ENCODE data around the gene ARSG. TPM values are rescaled to one million over a fixed set of nuclear protein-coding genes. Genes with fewer than 3 reads are reported as not detected.

ARSG gene
- polyA plus RNA-seq, 4 donors: 2.7 to 7.0 (median 4.3) TPM

DNA sequence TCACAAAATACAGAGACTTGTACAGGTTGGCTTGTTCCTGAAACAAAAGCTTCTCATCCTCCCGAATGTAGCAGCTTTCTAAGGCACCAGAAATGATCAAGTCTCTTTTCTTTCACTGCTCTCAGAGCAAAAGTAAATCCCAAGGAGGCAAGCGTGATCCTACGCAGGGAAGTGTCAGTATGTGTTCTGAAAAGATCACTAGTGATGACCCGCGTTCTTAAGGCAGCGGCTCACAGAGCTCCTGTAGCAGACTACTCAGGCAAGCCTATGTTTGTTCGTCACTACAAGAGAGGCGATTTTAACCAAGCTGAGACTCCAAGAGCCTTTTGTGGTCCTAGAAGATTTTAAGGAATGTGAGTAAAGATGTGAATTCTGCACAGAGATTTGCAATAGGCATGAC lies 131.5 kb downstream of the ARSG start:
- no peak for DNase-seq (ENCODE audit: low read depth in 4 of 4, low spot score in 3 of 4)

DNA sequence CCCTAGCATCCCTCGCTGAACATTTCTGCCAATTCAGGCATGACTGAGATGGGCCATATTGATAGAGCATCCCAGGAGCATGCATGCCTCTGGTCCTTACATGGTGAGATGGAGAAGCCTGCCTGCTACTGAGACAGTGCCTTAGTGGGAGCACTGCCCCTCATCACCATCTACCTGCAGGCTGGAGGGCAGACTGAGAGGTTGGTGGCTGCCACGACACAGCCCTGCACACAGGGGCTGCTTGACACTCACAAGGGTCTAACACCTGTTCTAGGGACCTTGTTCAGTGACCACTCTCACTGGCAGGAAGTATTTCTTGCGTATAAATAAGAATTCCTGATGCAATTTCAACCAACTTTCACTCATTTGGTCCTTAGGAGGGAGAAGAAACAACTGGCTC lies 132.0 kb downstream of the ARSG start:
- no peak for DNase-seq (ENCODE audit: low read depth in 4 of 4, low spot score in 3 of 4)

DNA sequence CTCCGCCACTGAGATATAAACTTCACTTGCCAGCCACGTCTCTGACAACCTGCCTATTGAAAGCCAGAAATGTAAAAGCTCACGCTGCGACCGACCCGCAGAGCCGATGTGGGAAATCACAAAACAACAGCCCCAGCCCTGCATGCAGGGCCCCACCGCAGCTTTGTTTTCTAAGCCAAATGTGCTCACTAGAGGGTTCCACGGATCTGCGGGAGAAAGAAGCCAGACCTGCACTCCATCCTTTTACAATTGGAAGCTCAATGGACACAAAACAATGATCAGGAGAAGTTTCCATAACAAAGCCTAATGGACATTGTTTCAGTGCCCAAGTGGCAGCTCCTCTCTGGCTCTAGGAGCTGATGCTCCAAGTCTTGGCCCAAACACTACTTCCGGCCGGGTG lies 132.9 kb downstream of the ARSG start:
- no peak for DNase-seq (ENCODE audit: low read depth in 4 of 4, low spot score in 3 of 4)

DNA sequence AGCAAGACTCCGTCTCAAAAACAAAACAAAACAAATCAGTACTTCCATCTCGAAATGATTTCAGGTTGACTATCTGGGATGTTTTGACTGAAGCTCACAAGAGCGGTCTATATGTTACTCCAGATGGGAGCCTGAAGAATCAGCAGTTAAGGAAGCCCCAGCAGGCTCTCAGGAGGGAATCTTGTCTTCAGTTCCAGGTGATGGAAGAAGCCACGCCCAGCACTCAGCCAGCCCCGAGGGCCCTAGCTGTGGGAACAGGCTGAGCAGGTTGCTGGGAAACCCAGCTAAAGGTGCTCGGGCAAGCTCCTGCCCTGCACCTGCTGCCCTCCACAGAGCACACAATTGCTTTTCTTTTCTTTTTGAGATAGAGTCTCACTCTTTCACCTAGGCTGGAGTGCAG lies 133.6 kb downstream of the ARSG start:
- DNase-seq (ENCODE audit: low read depth in 4 of 4, low spot score in 3 of 4): no peak

DNA sequence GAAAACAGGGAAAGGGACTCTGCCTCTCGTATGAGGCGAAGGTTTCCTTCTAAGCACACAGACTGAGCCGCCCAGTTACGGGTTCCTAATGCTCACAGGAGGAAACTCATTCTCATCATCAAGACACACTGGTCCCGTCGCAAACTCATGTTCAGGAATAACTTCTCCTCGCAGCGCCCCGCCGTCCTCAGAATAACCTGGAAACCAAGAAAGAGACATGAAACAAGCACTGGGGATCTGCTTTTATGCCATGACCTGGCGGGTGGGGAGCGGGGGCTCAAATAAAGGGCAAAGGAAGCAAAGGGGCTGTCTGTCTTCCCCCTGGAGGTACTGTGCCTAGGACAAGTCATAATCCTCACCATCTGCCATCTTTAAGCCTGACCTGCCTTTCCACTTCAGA lies 134.7 kb downstream of the ARSG start:
- no peak for DNase-seq (ENCODE audit: low read depth in 4 of 4, low spot score in 3 of 4)

DNA sequence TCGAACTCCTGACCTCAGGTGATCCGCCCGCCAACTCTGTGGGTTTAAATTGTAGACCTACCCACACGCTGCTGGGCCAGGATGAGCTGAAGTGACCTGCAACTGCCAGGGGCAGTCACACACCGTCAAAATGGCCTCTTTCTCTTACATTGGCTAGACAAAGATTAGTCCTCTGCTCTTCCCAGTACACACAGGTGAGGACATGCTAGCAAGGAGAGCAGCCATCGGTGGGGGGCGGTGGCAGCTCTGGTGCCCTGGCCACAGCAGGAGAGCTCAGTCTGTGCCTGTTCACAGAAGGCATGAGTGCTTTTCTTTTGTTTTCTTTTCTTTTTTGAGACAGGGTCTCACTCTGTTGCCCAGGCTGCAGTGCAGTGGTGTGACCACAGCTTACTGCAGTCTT lies 136.3 kb downstream of the ARSG start:
- DNase-seq (ENCODE audit: low read depth in 4 of 4, low spot score in 3 of 4): no peak

DNA sequence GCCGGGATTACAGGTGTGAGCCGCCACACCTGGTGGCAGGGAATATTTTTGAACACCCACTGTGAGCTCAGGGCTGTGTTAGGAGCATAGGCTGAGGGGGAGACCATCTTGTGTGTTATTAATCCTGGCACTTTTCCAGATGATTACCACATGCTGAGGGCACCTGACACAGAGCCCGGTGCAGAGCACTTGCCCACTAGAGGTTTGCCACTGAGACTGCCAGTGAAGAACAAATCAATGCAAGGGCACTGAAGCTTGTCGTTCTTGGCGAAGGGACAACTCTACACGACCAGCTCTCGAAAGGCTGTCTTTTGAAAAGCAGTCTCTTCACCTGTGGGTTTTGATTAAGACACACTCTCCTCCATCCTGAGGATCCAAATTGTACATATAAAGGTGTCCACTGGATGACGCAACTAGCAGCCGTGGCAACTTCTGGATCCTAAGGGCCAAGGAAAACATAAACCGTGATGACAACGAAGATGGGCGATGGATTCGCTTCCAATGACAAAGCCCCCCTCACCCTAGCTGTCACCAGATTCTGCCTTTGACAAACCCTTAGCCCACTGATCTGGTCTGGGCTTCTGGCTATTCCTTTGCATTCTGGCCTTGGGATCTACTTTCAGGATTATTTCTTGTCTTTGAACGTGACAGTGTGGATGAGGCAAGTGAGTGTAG lies 137.3 kb downstream of the ARSG start:
- DNase-seq (ENCODE audit: low read depth in 4 of 4, low spot score in 3 of 4): no peak

DNA sequence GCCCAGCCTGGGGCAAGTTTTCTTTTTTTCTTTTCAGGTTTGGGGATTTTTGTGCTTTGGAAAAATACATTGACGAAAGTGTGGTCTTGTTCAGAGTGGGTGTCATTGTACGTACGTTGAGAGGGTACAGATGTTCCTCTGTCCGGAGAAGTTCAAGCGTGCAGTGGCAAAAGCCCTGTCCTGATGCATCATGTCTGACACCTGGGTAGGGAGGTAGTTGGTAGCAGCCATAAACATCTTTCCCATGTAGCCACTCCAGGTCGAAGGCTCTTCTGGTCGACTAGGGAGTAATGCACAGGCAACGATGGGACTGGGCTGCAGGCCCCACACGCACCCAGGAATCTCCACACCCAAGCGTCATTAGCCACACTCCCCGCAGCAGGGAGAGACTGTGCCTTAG lies 138.6 kb downstream of the ARSG start:
- no peak for DNase-seq (ENCODE audit: low read depth in 4 of 4, low spot score in 3 of 4)

DNA sequence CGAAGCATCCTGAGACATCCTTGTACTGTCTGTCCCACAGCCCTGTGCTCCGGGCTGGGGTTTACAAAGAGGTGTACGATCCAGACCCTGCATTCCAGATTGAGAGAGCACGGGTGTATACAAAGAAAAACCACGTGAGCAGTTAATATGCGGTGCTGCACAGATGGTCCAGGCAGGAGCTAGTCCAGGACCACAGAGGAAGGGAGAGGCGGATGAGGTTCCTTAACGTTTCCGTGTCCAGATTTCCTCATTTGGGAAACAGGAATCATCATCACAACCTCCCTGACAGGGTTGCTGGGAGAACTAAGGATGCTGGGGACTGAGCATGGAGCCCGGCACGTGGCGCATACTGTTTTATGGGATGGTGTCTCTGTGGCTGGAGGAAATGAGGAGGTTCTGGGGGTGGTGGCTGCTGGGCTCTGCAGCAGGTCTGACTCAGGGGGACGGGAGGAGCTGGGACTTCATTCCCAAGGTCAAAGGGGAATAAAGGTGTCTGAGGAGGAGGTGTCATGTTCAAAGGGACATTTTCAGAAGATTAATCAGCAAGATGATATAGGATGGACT lies 139.8 kb downstream of the ARSG start:
- no peak for DNase-seq (ENCODE audit: low read depth in 4 of 4, low spot score in 3 of 4)

DNA sequence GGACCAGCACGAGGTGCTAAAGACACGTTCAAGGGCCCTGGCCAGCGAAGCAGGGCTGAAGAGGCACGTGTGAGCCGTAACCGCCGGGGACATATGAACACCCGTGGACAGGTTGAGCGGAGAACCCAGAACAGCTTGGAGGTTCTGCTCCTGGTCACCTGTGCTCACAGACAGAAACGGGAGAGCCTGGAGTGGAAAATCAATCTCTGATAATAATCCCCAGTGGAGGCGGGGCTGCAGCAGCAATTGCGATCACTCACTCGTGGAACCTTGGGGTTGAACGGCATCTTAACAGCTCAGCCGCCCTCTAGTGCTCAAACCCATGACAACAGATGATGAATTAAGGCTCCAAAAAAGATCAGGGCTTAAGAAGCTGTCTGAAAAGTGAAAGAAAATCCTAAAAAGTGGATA lies 140.4 kb downstream of the ARSG start:
- DNase-seq (ENCODE audit: low read depth in 4 of 4, low spot score in 3 of 4): peak in 1 of 4 donors; percentile 46

DNA sequence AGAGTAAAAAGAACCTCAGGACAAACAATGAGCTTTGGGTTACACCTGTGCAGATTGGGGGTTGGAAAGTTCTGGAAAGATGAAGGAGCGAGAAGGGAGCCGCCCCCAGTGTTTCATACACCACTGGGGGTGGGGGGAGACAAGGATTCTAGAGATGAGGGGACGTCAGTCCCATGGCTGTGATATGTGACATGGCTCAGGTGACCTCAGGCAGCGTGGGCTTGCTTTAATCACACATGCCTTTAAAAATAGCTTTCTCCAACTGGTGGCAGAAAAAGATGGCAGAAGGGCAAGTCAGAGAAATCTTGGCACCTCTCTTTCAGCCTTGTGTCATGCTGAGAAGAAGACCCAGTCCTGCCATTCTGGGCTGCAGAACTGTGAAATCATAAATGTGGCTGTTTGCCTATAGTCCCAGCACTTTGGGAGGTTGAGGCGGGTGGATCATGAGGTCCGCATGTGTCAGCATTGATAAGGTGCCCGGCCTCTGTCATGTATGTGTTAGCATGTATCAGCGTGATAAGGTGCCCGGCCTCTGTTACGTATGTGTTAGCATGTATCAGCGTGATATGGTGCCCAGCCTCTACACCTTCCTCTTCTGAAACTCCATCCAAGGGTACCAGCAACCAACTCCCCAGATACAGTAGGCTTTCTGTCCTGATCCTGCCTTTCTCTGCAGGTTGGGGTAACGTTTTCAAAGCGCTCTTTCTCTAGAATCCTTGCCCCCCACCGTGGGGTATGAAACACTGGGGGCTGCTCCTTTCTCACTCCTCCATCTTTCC lies 141.0 kb downstream of the ARSG start:
- no peak for DNase-seq (ENCODE audit: low read depth in 4 of 4, low spot score in 3 of 4)

DNA sequence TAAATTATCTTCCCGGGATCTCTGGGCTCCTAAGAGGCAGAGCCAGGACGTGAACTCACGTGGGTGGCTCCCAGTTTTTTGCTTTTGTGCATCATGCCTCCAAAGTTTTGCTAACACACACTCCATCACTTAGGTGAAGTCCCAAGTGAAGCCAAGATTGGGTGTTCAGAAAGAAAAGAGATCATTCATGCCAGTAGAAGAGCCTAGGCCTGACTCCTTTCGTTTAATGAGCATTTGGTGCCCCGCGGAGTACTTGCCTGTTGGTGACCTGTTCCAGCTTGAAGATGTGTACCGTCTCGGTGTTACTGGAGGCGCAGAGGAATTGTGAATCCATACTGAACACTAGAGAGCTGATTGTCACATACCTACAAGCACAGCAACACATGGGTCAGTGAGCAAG lies 141.9 kb downstream of the ARSG start:
- no peak for DNase-seq (ENCODE audit: low read depth in 4 of 4, low spot score in 3 of 4)

DNA sequence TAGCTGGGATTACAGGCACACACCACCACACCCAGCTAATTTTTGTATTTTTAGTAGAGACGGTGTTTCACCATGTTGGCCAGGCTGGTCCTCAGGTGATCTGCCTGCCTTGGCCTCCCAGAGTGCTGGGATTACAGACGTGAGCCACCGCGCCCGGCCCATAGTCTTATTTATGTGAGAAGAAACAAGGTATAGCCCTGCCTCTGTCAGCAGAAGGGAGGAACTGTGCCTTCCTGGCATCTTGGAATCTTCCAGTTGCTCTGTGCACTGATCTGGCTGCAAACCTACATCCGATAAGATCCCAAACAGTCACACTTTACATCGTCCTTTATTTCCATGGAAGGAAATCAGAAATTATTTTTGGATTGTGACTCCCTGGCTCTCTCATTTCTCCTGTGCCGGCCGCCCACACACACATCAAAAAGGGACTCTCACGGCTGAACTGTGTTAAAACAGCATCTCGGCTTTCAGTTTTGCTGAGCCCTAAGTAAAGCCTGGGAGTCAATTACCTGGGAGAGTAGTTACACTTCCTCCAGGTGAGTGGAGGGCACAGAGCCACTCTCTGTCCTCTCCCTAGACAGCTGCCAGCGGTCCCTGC lies 142.7 kb downstream of the ARSG start:
- no peak for DNase-seq (ENCODE audit: low read depth in 4 of 4, low spot score in 3 of 4)

DNA sequence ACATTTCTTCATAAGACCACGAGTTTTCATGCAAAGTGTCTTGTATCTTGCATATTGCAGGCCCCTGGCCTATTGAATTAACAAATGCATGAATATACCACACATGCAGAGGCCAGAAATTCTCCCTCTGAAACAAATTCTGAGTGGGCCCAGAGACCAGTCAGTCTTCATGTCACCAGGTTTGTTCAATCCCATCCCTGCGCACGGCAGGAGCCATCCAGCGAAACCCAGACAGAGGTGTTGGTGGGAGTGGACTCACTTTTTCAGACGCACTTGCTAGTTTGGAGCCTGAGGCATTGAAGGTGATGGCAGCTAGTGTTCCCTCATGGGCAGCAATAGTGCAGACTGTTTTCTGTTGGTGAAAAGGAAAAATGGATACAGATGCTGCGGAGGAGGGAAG lies 144.1 kb downstream of the ARSG start:
- DNase-seq (ENCODE audit: low read depth in 4 of 4, low spot score in 3 of 4): no peak

DNA sequence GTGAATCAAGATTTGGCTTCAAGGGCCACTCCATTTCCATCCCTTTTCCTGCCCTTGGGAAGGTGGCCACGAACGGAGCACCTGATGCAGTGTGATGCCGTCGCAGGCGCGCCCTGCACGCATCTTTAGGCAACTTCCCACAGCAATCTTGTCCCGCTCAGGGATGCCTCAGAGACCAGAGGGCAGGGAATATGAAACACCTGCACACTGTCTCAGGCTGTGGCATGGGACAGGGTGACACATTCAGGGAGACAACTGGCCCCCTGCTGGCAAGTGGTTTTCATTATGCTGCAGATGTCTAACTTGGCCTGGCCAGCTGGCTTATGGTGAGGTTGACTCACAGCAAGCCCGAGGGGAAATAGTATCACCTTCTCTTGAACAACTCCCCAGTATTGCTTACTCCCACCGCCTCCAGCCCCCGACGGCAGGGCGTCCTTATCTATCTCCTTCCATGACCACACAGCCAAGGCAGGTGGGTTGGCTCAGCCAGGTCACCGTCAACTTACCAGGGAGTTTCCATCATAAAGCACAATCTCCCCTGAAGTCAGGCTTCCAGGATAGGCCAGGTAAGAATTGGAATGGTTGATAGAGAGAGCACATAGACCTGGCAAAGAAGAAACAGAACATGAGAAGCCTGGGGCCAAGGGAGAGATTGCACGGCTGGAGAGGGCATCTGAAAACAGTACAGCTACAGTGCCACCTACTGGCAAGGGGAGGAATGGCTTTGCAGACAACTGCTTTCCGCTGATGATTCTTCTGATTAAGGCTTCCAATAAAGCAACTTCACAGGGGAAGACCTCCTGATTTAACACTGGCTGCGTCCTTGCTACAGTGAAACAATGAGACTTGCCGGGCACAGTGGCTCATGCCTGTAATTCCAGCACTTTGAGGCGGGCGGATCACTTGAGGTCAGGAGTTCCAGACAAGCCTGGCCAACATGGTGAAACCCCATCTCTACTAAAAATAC lies 144.9 kb downstream of the ARSG start:
- peak in 2 of 4 donors; percentile 56 to 65 for DNase-seq (ENCODE audit: low read depth in 4 of 4, low spot score in 3 of 4)

DNA sequence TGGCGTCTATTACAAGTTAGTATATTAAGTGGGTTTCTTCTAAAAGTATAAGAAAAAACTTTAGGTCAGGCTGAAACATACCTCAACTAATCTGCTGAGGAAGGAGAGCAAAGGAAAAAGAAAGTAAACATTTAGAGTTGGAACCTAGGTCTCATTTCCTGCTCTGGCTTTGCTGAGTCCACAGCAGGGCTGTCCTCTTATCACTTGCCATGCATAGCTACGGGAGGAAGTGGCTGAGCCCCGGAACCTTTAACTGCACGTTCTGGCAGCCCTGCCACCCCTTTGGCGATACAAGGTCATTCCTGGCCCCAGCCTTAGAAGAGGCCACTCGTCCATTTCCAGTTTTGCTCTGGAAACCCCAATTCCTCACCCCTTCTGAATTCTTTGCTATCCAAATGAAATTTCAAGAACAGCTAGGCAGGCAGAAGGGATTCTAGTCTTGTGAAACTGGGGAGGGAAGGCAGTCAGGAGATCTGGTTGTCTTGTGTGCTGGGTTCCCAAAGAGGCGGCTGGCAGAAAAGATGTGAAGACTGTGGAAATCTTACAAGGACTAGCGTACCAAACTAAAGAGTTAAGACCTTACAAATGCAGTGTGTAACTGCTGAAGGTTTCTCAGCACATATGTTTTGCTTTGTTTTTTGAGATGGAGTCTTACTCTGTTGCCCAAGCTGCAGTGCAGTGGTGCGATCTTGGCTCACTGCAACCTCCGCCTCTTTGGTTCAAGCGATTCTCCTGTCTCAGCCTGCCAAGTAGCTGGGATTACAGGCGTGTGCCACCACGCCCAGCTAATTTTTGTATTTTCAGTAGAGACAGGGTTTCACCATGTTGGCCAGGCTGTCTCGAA lies 146.9 kb downstream of the ARSG start:
- DNase-seq (ENCODE audit: low read depth in 4 of 4, low spot score in 3 of 4): no peak

DNA sequence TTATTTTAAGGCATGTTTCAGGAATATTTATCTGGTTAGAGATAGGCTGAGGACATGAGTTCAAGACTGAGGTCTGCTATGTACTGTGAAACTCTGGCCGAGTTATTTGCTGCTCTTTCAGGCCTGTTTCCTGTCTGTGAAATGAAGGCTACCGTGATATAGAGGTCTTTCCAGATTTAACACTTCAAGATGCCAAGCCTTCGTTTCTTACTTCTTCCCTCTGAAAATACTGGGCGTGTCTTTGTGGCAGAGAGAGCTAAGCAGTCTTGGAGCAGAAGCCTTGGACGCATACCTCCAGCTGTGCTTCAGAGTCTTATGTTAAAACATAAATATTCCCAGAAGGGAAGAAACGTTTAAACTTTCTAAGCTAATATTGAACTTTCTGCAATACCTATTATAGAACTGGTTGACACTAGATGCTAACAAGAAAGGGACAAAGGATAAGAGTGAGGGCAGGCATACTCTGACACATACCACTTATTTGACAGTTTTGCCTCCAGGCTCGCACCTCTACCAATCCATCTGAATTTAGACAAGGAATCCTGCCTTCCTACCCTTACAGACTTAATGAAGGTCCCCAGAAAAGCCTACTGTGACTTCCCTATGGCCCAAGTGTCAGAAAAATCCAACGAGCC lies 148.5 kb downstream of the ARSG start:
- DNase-seq (ENCODE audit: low read depth in 4 of 4, low spot score in 3 of 4): no peak

DNA sequence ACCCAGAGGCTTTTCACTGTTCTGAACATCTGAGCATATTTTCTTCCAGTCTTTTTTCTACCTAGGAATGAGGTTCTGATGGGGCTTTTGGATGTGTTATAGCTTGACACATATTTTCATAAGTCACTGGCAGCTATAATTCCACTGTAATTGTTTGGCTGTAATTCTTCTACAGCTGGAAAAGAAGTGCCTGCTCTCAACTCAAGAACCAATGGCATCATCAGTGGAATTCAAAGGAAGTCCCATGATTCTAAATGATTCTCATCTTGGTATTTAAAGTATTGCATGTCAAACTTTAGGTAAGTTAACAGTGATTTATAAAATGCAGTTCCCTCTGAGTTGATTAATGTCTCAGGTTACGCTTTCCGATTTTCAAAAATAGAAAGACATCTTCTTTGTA lies 149.2 kb downstream of the ARSG start:
- no peak for DNase-seq (ENCODE audit: low read depth in 4 of 4, low spot score in 3 of 4)

Data from left renal pelvis (tissue), 4 donors.